Effector CD4-positive, alpha-beta T cell (primary cell): ENCODE measurements around the gene HES3.

ENCODE experiments used
- DNase-seq: peaks from one replicate; pipeline ENCODE4 v3.0.0-alpha.2; 2020

Gene HES3

GRCh38 chr1:6220236-6220635, 23.7 kb upstream of the HES3 start:
- DNase-seq: no peak

- no peak for DNase-seq
These were observed 22.7 kb upstream of the HES3 start for GRCh38 chr1:6221210-6221784.

GRCh38 chr1:6222636-6223035, 21.3 kb upstream of the HES3 start:
- no peak for DNase-seq

- DNase-seq: no peak
These were observed 20.4 kb upstream of the HES3 start for GRCh38 chr1:6223617-6224016.

GRCh38 chr1:6224718-6225117, 19.3 kb upstream of the HES3 start:
- no peak for DNase-seq

- no peak for DNase-seq
These were observed 18.3 kb upstream of the HES3 start for GRCh38 chr1:6225651-6226050.

GRCh38 chr1:6233376-6233775, 10.6 kb upstream of the HES3 start:
- DNase-seq: no peak

- DNase-seq: no peak
These were observed 9.3 kb upstream of the HES3 start for GRCh38 chr1:6234502-6235295.

- DNase-seq: no peak
These were observed 8.7 kb upstream of the HES3 start for GRCh38 chr1:6235296-6235677.

GRCh38 chr1:6237093-6237492, 6.9 kb upstream of the HES3 start:
- no peak for DNase-seq

GRCh38 chr1:6239213-6239752, 4.7 kb upstream of the HES3 start:
- no peak for DNase-seq

- no peak for DNase-seq
These were observed 3.8 kb upstream of the HES3 start for GRCh38 chr1:6239950-6240768.

GRCh38 chr1:6241107-6241886, 2.7 kb upstream of the HES3 start:
- DNase-seq: no peak

GRCh38 chr1:6241887-6242740, 1.9 kb upstream of the HES3 start:
- DNase-seq: no peak

- DNase-seq: no peak
These were observed 735 bp upstream of the HES3 start for GRCh38 chr1:6243053-6243834.

- no peak for DNase-seq
These were observed 546 bp downstream of the HES3 start for GRCh38 chr1:6244401-6245049.

GRCh38 chr1:6245086-6245868, 1.3 kb downstream of the HES3 start:
- DNase-seq: peak; percentile 71

- DNase-seq: no peak
These were observed 2.0 kb downstream of the HES3 start for GRCh38 chr1:6245869-6246496.
